T-cell (primary cell): ENCODE measurements around the gene SENP6. TPM values are rescaled to one million over a fixed set of nuclear protein-coding genes. Genes with fewer than 3 reads are reported as not detected.

Source experiments
- ATAC-seq, 4 experiments: fragments of 200-7000 bp in 3 of 4; fragments of 150-1000 bp in 1 of 4; cut with Tn5 transposase; replicated peaks in 1 of 4; 1 replicate in 3 of 4; 2 replicates in 1 of 4; pipeline ENCODE4 v1.10.0; 2021; ENCODE audit warnings: moderate library complexity in 3 of 4, mild to moderate bottlenecking in 2 of 4, moderate number of reproducible peaks in 1 of 4
- CTCF ChIA-PET, 2 donors: fragments of 300-600 bp; sonication (Branson Sonifier 250); formaldehyde crosslinking; loops; one replicate each; lab custom pipeline; 2022; ENCODE audit warnings: antibody characterized with exemption in 2 of 2; lab: Charles Lee
- POLR2A ChIA-PET, 2 donors: fragments of 300-600 bp; sonication (Branson Sonifier 250); formaldehyde crosslinking; loops; one replicate each; lab custom pipeline; 2022; ENCODE audit warnings: antibody characterized with exemption in 2 of 2; lab: Charles Lee
- DNase-seq, 35 experiments: peaks; one replicate each; pipeline versions ENCODE4 v3.0.0 to v3.0.0-alpha.2; 2013 to 2023
- H3K27ac ChIP-seq: one replicate; pipeline ENCODE4 v1.5.1; 2013; ENCODE audit warnings: low read length
- H3K27me3 ChIP-seq, 2 experiments: replicated peaks in 1 of 2; 1 replicate in 1 of 2; 2 replicates in 1 of 2; pipeline versions ENCODE4 v1.6.1 to v1.7.0; 2013; ENCODE audit warnings: low read length in 1 of 2, mixed read lengths in 1 of 2; ENCODE audit not compliant: control insufficient read depth in 2 of 2, insufficient read depth in 2 of 2; ENCODE audit errors: extremely low read depth in 1 of 2
- H3K36me3 ChIP-seq, 2 donors: 1 replicate in 1 of 2; 2 replicates in 1 of 2; pipeline versions ENCODE4 v1.6.1 to v1.7.0; 2013; ENCODE audit warnings: low read length in 1 of 2; ENCODE audit not compliant: control insufficient read depth in 2 of 2, insufficient read depth in 1 of 2; ENCODE audit errors: extremely low read depth in 1 of 2
- H3K4me1 ChIP-seq, 2 experiments: 1 replicate in 1 of 2; 2 replicates in 1 of 2; pipeline versions ENCODE4 v1.6.1 to v1.7.0; 2013; ENCODE audit warnings: low read length in 2 of 2, mixed read lengths in 1 of 2; ENCODE audit not compliant: insufficient read depth in 2 of 2, control insufficient read depth in 1 of 2; ENCODE audit errors: extremely low read depth in 1 of 2
- H3K4me3 ChIP-seq, 2 donors: 1 replicate in 1 of 2; 2 replicates in 1 of 2; pipeline versions ENCODE4 v1.5.1 to v1.7.0; 2013; ENCODE audit warnings: mild to moderate bottlenecking in 2 of 2, low read length in 1 of 2, moderate library complexity in 1 of 2; ENCODE audit not compliant: control insufficient read depth in 1 of 2; ENCODE audit errors: extremely low read depth in 1 of 2
- H3K9me3 ChIP-seq: 2 replicates; pipeline ENCODE4 v1.7.0; 2013
- H3K27ac Mint-ChIP-seq, 2 donors: one replicate each; pipeline ENCODE4 v1.8.0; 2020 to 2021; ENCODE audit warnings: mild to moderate bottlenecking in 2 of 2, mixed read lengths in 2 of 2
- H3K27me3 Mint-ChIP-seq, 2 donors: one replicate each; pipeline ENCODE4 v1.8.0; 2021 to 2022; ENCODE audit warnings: mixed read lengths in 2 of 2
- H3K36me3 Mint-ChIP-seq: one replicate; pipeline ENCODE4 v1.8.0; 2021; ENCODE audit warnings: mixed read lengths
- H3K4me1 Mint-ChIP-seq, 3 donors: one replicate each; pipeline ENCODE4 v1.8.0; 2020 to 2022; ENCODE audit warnings: mixed read lengths in 3 of 3, mild to moderate bottlenecking in 1 of 3
- H3K4me3 Mint-ChIP-seq, 3 donors: one replicate each; pipeline ENCODE4 v1.8.0; 2020 to 2022; ENCODE audit warnings: mild to moderate bottlenecking in 3 of 3, mixed read lengths in 3 of 3, moderate library complexity in 3 of 3
- H3K9me3 Mint-ChIP-seq, 3 donors: one replicate each; pipeline ENCODE4 v1.8.0; 2020 to 2022; ENCODE audit warnings: mixed read lengths in 3 of 3
- WGBS: methylation state at CpG from one replicate; pipeline ENCODE4 v1.1.5; 2013; ENCODE audit warnings: missing lambda C conversion rate; ENCODE audit not compliant: insufficient coverage; 5-methylcytosine and 5-hydroxymethylcytosine counted together
- total RNA-seq, 35 experiments: library from RNA in 6 of 35; stranded (reverse) in 6 of 35; fragments of 120-200 nt in 1 of 35; gene quantifications; one replicate each; pipeline versions ENCODE4 v1.2.1 to v1.2.4 and lab custom pipeline; 2013 to 2026

The SENP6 gene
- total RNA-seq, 5 donors from 2014 or later (not counting 1 experiment from before 2014, with no cell fraction given) = 103 to 119 (median 111) TPM

DNA sequence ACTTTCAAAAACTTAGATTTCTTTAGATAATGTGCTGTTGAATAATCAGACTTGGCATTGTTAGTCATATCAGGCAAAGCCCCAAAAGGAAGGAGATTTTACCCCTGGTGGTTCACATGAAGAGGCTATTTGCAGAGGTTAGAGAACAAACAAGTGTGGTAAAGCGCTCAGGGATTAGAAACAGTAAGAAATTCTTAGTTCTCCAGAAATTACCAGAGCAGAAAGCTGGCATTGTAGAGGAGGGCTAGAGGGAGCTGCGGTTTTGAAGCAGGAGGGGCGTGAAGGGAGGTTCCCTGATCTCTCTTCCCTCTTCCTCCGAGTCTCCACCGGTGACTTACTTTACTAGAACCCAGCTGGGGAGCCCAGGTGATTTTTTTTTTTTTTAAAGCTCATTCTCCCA lies 157.5 kb downstream of the SENP6 start:
- Histone ChIP-seq H3K36me3 (no peaks in the 10 kb centered on the region), H3K4me3 (no peak overlapping the region), H3K4me1 (no peaks in the 10 kb centered on the region), H3K27me3 (no peaks in the 10 kb centered on the region), H3K9me3 (no peaks in the 10 kb centered on the region), H3K27ac (no peak overlapping the region)
- no CpG with 5 or more reads among the region's 5 CpGs for WGBS
- Mint-ChIP-seq H3K36me3 (peaks cover 2% of the 10 kb centered on the region), H3K27me3 (peaks cover 23 to 36% of the 10 kb centered on the region in 2 donors), H3K4me1 (peaks cover 0 to 2% (median 0%) of the 10 kb centered on the region in 3 donors), H3K4me3 (no peak overlapping the region), H3K27ac (no peak overlapping the region), H3K9me3 (no peaks in the 10 kb centered on the region)
- CTCF ChIA-PET = no interaction called here
- POLR2A ChIA-PET = interaction anchor here in 1 of 2 donors (0.6 kb wide), 1 partner anchor 73 kb away, joined by 3 read pairs; no protein-coding TSS in a partner anchor
- DNase-seq (no peak), ATAC-seq (no peak)

DNA sequence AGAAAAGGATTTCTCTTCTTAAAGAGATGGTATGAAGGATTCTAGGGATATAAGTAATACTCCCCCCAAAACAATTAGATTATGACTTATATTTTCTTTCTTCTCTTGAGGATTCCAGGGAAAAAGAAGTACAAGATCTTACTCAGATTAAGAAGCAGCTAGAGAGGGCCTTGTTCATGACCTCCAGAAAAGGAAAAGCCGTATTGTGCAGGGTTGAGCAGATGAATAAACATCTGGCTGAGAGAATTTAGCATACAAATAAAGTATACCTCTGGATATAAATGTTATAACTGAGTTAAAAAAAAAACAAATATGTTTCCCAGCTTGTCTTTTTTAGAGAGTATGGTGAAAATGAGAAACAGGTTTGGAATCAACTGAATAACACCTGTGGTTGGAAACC lies 158.6 kb downstream of the SENP6 start:
- no peaks in the 10 kb centered on the region for H3K4me1 ChIP-seq
- WGBS = no CpG with 5 or more reads among the region's 1 CpG
- peaks cover 4% of the 10 kb centered on the region for H3K36me3 Mint-ChIP-seq
- H3K4me3 Mint-ChIP-seq = no peak overlapping the region
- no peak overlapping the region for H3K27ac Mint-ChIP-seq
- no peaks in the 10 kb centered on the region for H3K36me3 ChIP-seq
- no peaks in the 10 kb centered on the region for H3K27me3 ChIP-seq
- no peak overlapping the region for H3K27ac ChIP-seq
- peaks cover 25 to 36% of the 10 kb centered on the region in 2 donors for H3K27me3 Mint-ChIP-seq
- POLR2A ChIA-PET = no interaction called here
- H3K4me1 Mint-ChIP-seq = peaks cover 0 to 2% (median 0%) of the 10 kb centered on the region in 3 donors
- no peak overlapping the region for H3K4me3 ChIP-seq
- CTCF ChIA-PET = no interaction called here
- H3K9me3 Mint-ChIP-seq = no peaks in the 10 kb centered on the region
- DNase-seq (no peak), ATAC-seq (no peak)
- no peaks in the 10 kb centered on the region for H3K9me3 ChIP-seq

DNA sequence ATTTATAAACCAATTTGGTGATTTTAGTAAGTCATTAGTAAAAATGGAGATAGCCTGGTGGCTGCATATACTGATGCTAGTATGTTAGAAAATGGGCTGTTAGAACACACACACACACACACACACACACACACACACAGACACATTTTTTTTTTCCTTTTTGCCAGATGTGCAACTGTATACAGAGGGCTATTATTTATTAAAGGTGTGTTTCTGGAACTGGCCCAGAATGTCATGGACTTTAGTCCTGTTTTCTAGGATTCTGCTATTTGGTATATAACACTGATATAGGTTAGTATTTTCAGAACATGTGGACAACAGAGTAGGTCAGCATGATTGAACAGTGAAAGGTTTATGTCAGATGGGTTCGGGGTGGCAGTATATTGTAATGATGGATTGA lies 159.8 kb downstream of the SENP6 start:
- Mint-ChIP-seq H3K9me3 (no peaks in the 10 kb centered on the region), H3K4me3 (no peak overlapping the region), H3K36me3 (peaks cover 4% of the 10 kb centered on the region), H3K4me1 (peaks cover 0 to 2% (median 0%) of the 10 kb centered on the region in 3 donors), H3K27me3 (peaks cover 23 to 28% of the 10 kb centered on the region in 2 donors), H3K27ac (no peak overlapping the region)
- H3K27me3 ChIP-seq = no peaks in the 10 kb centered on the region
- H3K27ac ChIP-seq = no peak overlapping the region
- H3K9me3 ChIP-seq = no peaks in the 10 kb centered on the region
- no peaks in the 10 kb centered on the region for H3K4me1 ChIP-seq
- no CpG with 5 or more reads among the region's 1 CpG for WGBS
- ChIA-PET POLR2A (no interaction called here), CTCF (no interaction called here)
- no peak for ATAC-seq
- no peaks in the 10 kb centered on the region for H3K36me3 ChIP-seq
- DNase-seq = no peak
- H3K4me3 ChIP-seq = no peak overlapping the region

DNA sequence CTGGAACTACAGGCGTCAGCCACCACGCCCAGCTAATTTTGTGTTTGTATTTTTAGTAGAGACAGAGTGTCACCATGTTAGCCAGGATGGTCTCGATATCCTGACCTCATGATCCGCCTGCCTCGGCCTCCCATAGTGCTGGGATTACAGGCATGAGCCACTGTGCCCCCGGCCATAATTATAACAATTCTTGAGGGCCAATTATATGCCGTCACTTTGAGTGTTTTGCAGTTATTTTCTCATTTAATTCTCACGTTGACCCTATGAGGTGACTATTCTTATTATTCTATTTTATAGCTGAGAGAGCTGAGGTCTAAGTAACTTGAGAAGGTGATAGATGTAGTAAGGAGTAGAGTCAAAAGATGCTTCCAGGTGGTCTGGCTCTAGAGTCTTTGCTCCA lies 160.4 kb downstream of the SENP6 start:
- no peak overlapping the region for H3K27ac Mint-ChIP-seq
- ATAC-seq = no peak

DNA sequence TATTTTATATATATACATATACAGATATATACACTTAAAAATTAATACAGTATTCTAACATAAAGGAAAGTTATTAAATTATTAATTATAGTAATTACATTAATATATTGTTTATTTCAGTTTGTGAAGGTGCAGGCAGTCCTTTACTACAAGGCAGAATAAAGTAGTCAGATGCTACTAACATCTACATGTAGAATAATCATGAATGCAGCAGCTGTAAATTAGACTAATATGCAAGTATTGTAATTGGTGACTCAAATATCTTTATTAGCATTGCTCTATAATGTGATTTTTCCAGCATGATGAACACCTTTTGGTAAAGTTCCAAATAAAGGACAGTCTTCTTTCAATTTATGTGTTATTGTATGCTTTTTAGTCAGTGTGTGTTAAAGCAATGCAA lies 164.7 kb downstream of the SENP6 start:
- ATAC-seq = no peak
- Mint-ChIP-seq H3K27ac (no peak overlapping the region), H3K27me3 (peaks cover 6 to 11% of the 10 kb centered on the region in 2 donors), H3K4me3 (no peak overlapping the region), H3K4me1 (no peaks in the 10 kb centered on the region), H3K36me3 (peaks cover 4% of the 10 kb centered on the region), H3K9me3 (no peaks in the 10 kb centered on the region)
- ChIA-PET CTCF (no interaction called here), POLR2A (no interaction called here)
- no peak for DNase-seq
- Histone ChIP-seq H3K27ac (no peak overlapping the region), H3K4me1 (no peaks in the 10 kb centered on the region), H3K27me3 (peaks cover 0 to 5% of the 10 kb centered on the region in 2 experiments), H3K4me3 (no peak overlapping the region), H3K9me3 (no peaks in the 10 kb centered on the region), H3K36me3 (no peaks in the 10 kb centered on the region)

More for the DNA sequence above, 160.4 kb downstream of the SENP6 start:
- H3K27me3 ChIP-seq = peaks cover 0 to 2% of the 10 kb centered on the region in 2 experiments
- Mint-ChIP-seq H3K36me3 (peaks cover 4% of the 10 kb centered on the region), H3K4me3 (no peak overlapping the region), H3K27me3 (peaks cover 23 to 28% of the 10 kb centered on the region in 2 donors), H3K4me1 (peaks cover 0 to 2% (median 0%) of the 10 kb centered on the region in 3 donors), H3K9me3 (no peaks in the 10 kb centered on the region)
- ChIA-PET POLR2A (interaction anchor here in 1 of 2 donors (0.6 kb wide), 1 partner anchor 1643 kb away, joined by 4 read pairs; no protein-coding TSS in a partner anchor), CTCF (no interaction called here)
- no peak for DNase-seq
- 100% methylated on average over 3 of the region's 8 CpGs for WGBS
- no peaks in the 10 kb centered on the region for H3K4me1 ChIP-seq
- no peak overlapping the region for H3K27ac ChIP-seq
- H3K4me3 ChIP-seq = no peak overlapping the region
- no peaks in the 10 kb centered on the region for H3K9me3 ChIP-seq
- no peaks in the 10 kb centered on the region for H3K36me3 ChIP-seq

Other genes starting within 250 kb of the SENP6 start
- gene FILIP1, start 108.1 kb upstream of the SENP6 start, total RNA-seq = under 1 TPM in 2 of 5 donors, not detected in 3; 0.07 to 0.09 TPM
- gene MYO6, start 147.4 kb downstream of the SENP6 start, total RNA-seq = 1 to 10 TPM; 2.2 to 4.5 (median 2.4) TPM